Subcutaneous abdominal adipose tissue (tissue), 5 donors: ENCODE results near the gene ZNF454.

Source experiments
- H3K27ac ChIP-seq: one replicate; pipeline ENCODE4 v1.7.0; 2013; ENCODE audit warnings: low read depth, mild to moderate bottlenecking, inconsistent platforms, low read length, moderate library complexity
- H3K27me3 ChIP-seq, 5 donors: one replicate each; pipeline ENCODE4 v1.7.0; 2013; ENCODE audit warnings: low read length in 5 of 5, inconsistent platforms in 1 of 5; ENCODE audit not compliant: control insufficient read depth in 5 of 5, insufficient read depth in 4 of 5
- H3K36me3 ChIP-seq, 5 donors: one replicate each; pipeline ENCODE4 v1.7.0; 2013; ENCODE audit warnings: low read length in 5 of 5; ENCODE audit not compliant: control insufficient read depth in 5 of 5, insufficient read depth in 5 of 5
- H3K4me1 ChIP-seq, 5 donors: one replicate each; pipeline ENCODE4 v1.7.0; 2013; ENCODE audit warnings: low read length in 5 of 5, mild to moderate bottlenecking in 3 of 5, moderate library complexity in 1 of 5; ENCODE audit not compliant: control insufficient read depth in 5 of 5, insufficient read depth in 5 of 5
- H3K4me3 ChIP-seq, 5 donors: one replicate each; pipeline ENCODE4 v1.7.0; 2013; ENCODE audit warnings: low read length in 5 of 5, low read depth in 1 of 5
- H3K9ac ChIP-seq, 5 donors: one replicate each; pipeline ENCODE4 v1.7.0; 2013; ENCODE audit warnings: low read length in 5 of 5, mild to moderate bottlenecking in 4 of 5, moderate library complexity in 3 of 5
- H3K9me3 ChIP-seq, 5 donors: one replicate each; pipeline ENCODE4 v1.7.0; 2013; ENCODE audit warnings: low read length in 5 of 5; ENCODE audit not compliant: control insufficient read depth in 5 of 5
- donor health status: healthy.
- donor health status: healthy.
- donor health status: healthy.
- donor health status: healthy.
- donor health status: healthy.

The ZNF454 gene

DNA sequence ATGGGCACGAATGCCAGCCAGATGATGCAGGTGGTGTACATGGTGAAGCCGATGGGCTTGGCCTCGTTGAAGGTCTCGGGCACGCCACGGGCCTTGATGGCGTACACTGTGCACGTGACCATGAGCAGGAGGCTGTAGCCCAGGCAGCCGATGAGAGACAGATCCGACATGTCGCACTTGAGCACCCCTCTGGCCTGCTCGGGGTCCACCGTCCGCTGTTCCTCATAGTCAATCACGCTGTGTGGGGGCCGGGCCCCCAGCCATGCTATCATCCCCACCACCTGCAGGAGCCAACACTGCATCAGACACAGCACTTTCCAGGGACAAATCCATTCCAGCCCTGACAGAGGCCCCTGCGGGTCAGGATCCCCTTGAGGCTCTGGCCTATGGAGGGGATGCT lies 41.9 kb downstream of the ZNF454 start:
- H3K4me3 ChIP-seq: peak overlapping the region in 1 of 5 donors; percentile 10
- no peaks in the 10 kb centered on the region for H3K27me3 ChIP-seq
- peaks cover 0 to 3% (median 0%) of the 10 kb centered on the region in 5 donors for H3K4me1 ChIP-seq
- no peak overlapping the region for H3K27ac ChIP-seq
- peaks cover 12 to 83% (median 82%) of the 10 kb centered on the region in 5 donors for H3K9me3 ChIP-seq
- no peaks in the 10 kb centered on the region for H3K36me3 ChIP-seq
- no peak overlapping the region for H3K9ac ChIP-seq

DNA sequence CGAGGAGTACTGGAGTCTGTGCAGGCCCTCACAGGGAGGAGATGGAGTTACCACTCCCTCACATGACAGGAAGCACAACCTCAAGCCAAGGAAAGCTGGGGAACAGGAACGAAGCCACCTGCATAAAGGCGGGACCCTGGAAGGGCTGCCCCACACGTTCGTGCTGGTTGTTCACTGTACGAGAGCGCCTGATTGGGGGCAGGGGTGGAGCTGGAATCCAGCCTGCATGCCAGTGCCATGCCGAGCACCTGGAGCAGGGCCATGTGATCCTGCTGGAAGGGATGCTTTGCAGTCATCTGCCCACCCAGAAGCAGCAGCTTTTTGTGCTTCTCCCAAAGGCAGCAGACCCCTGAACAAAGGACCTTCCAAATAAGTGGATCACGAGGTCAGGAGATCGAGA lies 42.7 kb downstream of the ZNF454 start:
- no peak overlapping the region for H3K27ac ChIP-seq
- H3K9ac ChIP-seq: no peak overlapping the region
- H3K27me3 ChIP-seq: no peaks in the 10 kb centered on the region
- peaks cover 0 to 3% (median 0%) of the 10 kb centered on the region in 5 donors for H3K4me1 ChIP-seq
- peak overlapping the region in 2 of 5 donors; percentile 2 to 10 for H3K4me3 ChIP-seq
- H3K36me3 ChIP-seq: no peaks in the 10 kb centered on the region
- peaks cover 8 to 83% (median 80%) of the 10 kb centered on the region in 5 donors for H3K9me3 ChIP-seq

DNA sequence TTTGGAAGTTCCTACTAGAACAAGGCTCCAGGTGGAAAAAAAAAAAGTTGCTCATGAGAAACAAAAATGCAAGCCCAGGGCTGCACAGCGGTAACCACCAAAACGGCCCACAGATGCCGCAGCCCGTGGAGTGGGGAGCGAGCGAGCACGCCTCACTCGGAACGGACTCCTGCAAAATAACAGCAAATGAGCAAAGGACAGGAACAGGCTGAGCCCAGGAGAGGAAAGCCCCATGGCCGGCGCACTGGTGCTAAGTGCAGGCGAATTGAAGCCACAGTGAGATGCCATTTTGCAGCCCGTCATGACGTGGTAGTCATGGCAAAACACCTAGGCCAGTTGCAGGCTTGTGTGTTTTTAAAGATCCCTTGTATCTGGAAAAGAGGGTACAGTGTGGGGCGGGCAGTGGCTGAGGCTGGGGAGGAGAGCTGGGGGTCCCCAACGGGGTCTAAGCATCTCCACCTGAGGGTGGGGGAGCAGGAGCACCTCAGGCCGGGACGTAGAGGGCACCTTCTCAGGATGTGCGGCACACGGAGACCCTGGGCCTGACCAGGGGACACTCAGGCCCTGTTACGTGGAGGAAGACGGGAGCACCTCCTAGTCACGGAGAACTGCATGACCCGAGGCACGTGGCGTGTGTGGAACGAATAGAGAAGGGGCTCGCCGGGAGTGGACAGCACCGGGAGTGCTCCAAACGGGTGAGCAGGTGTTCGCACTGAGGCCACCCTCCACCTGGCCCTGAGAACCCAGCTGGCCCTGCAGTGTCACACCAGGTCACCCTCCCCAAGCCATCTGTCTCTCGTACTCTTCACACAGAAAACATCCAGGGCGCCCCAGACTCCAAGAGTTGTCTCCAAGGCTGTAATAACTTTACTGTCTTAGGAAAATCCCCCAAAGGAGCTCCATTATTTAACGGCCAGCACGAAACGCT lies 43.4 kb downstream of the ZNF454 start:
- Histone ChIP-seq H3K9ac (no peak overlapping the region), H3K4me1 (peaks cover 0 to 3% (median 0%) of the 10 kb centered on the region in 5 donors), H3K27me3 (no peaks in the 10 kb centered on the region), H3K36me3 (no peaks in the 10 kb centered on the region), H3K27ac (no peak overlapping the region), H3K9me3 (peaks cover 8 to 82% (median 79%) of the 10 kb centered on the region in 5 donors), H3K4me3 (peak overlapping the region in 3 of 5 donors; percentile 6 to 29 (median 8))

DNA sequence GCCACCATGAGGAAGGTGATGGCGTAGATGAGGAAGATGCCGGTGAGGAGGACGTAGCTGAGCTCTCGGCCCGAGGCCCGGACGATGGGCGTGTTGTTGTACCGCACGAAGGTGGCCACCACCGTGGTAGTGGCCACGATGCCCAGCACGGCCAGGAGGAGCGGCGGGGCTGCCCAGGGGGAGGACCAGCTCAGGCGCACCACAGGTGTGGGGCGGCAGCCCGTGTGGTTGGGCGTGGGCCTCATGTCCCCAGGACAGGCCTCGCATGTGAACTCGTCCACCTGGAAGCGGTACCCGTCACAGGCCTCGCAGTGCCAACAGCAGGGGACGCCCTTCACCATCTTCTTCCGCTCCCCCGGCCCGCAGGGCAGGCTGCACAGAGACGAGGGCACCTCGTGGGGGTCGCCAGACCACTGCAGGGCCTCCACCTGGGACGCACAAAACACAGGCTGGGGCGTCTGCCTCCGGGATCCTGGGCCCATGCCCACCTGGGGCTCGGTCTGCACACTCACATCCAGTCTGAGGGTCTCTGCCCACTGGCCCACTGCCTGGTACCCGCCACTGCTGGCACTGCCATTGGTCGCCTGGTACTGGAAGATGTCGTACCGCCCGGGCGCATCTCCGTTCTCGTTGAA lies 45.4 kb downstream of the ZNF454 start:
- Histone ChIP-seq H3K9ac (no peak overlapping the region), H3K4me3 (peak overlapping the region in 2 of 5 donors; percentile 12 to 20), H3K27me3 (no peaks in the 10 kb centered on the region), H3K4me1 (no peaks in the 10 kb centered on the region), H3K9me3 (peaks cover 7 to 79% (median 75%) of the 10 kb centered on the region in 5 donors), H3K27ac (no peak overlapping the region), H3K36me3 (no peaks in the 10 kb centered on the region)

DNA sequence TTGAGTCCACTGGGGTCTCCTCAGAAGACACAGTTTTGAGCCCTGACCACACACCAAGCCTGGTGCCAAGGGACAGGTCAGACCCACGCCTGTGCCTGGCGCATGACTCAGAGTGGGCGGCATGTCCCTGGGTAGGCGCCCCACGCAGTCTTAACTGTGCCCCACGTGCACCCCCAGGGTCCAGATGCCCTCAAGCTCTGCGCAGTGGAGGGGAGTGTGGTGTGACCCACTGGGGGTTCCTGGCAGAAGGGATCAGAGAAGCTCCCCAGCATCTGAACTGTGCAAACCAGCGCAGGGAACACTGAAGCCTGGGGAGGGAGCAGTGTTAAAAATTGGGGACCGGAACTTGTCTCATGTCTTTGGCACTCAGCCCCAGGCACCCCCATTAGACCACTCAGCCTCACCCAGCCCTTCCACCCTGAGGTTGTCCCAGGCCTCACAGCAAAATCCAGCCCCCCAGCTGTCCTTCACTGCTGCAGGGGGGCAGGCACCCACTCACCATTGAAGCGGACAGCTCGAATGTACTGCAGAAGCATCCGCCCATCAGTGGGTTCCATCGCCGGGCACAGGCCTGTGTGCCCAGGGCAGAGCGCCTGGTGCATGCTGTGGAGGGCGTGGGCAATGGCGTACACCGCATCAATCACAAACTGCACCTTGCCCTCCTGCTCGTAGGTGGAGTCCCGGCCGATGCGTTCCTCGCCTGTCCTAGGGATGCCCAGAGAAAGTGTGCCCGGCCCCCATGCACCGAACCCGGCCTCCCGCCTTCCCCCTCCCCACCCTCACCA lies 47.6 kb downstream of the ZNF454 start:
- peaks cover 2 to 17% (median 7%) of the 10 kb centered on the region in 5 donors for H3K27me3 ChIP-seq
- H3K36me3 ChIP-seq: no peaks in the 10 kb centered on the region
- peaks cover 7 to 64% (median 60%) of the 10 kb centered on the region in 5 donors for H3K9me3 ChIP-seq
- no peaks in the 10 kb centered on the region for H3K4me1 ChIP-seq
- no peak overlapping the region for H3K27ac ChIP-seq
- no peak overlapping the region for H3K4me3 ChIP-seq
- no peak overlapping the region for H3K9ac ChIP-seq

DNA sequence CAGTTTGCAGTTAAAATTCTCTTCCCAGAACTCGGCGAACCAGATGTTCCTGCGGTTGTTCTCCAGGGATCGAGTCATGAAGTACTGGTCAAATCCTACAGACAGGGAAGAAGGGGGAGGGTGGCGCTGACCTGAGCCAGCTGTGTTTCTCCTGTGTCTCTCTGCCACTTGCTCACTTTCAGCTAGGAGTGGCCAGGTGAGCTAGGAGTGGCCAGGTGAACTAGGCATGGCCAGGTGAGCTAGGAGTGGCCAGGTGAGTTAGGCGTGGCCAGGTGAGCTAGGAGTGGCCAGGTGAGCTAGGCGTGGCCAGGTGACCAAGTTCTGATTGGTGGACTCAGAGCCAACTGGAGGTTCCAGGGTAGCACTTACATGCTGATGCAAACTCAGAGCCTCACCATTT lies 48.3 kb downstream of the ZNF454 start:
- H3K36me3 ChIP-seq: no peaks in the 10 kb centered on the region
- H3K9me3 ChIP-seq: peaks cover 7 to 58% (median 53%) of the 10 kb centered on the region in 5 donors
- peaks cover 3 to 24% (median 11%) of the 10 kb centered on the region in 5 donors for H3K27me3 ChIP-seq
- H3K27ac ChIP-seq: no peak overlapping the region
- H3K9ac ChIP-seq: no peak overlapping the region
- peaks cover 0 to 2% (median 0%) of the 10 kb centered on the region in 5 donors for H3K4me1 ChIP-seq
- H3K4me3 ChIP-seq: peak overlapping the region in 1 of 5 donors; percentile 0

DNA sequence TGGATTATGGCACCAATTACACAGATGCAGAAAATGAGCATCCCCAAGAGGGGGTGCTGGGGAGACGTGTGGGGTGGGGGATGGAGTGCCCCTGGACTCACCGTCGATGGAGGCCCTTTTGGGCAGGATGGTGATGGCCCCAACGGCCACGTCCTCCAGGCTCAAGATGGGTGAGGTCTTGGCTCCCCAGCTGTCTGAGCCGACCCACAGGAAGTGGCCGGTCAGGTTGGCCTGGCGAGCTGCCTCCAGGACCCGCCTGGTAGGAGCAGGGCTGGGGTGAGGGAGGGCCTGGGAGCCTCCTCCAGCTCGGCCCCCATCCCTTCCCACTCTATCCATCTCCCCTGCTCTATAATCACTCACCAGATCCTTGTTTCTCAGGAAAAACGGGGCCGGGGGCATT lies 49.5 kb downstream of the ZNF454 start:
- H3K27ac ChIP-seq: no peak overlapping the region
- peaks cover 3 to 50% (median 44%) of the 10 kb centered on the region in 5 donors for H3K9me3 ChIP-seq

DNA sequence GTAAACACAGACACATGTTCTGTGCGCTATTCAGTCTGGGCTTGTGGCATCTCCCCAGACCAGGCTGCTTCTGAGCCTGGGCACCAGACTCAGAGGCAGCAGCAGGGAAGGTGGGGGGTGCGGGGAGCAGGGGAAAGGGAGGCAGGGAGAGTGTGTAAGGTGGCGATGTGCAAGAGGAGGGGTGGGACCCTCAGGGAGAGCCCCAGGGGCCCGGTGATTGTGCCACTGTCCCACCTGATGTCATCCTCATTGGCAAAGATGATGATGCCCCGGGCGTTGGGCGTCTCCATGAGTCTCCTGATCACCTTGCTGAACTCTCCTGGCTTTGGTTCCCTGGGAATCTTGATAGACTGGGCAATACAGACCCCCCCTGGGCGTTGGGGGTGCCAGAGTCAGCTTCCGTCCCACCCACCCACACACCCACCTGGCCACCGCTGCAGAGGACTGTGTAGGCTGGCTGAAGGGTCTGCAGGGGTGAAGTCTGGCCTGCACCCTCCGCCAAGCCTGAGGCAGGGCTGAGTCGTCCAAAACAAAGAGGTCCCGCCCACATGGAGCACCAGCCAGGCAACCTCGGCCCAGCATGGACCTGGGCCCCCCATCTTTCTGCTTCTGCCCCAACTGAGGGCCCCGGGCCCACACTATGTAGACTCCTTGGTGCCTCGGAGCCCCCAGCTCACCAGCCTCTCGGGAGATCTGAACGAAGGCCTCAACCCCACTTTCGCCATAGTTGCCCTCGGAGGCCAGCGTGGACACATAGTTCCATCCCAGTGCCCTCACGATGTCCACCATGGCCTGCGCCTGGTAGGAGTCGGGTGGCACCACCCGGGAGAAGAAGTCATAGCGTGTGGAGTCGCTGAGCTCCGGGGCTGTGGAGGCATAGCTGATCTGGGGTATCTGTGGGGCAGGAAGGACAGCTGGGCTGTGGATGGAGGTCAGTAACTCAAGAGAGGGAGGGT lies 50.5 kb downstream of the ZNF454 start:
- no peak overlapping the region for H3K9ac ChIP-seq
- no peak overlapping the region for H3K4me3 ChIP-seq
- H3K27me3 ChIP-seq: peaks cover 8 to 41% (median 22%) of the 10 kb centered on the region in 5 donors
- no peaks in the 10 kb centered on the region for H3K36me3 ChIP-seq
- no peak overlapping the region for H3K27ac ChIP-seq
- peaks cover 3 to 41% (median 35%) of the 10 kb centered on the region in 5 donors for H3K9me3 ChIP-seq
- peaks cover 0 to 3% (median 0%) of the 10 kb centered on the region in 5 donors for H3K4me1 ChIP-seq

More for the DNA sequence above, 49.5 kb downstream of the ZNF454 start:
- Histone ChIP-seq H3K4me3 (no peak overlapping the region), H3K27me3 (peaks cover 4 to 31% (median 14%) of the 10 kb centered on the region in 5 donors), H3K4me1 (peaks cover 0 to 3% (median 0%) of the 10 kb centered on the region in 5 donors), H3K9ac (no peak overlapping the region), H3K36me3 (no peaks in the 10 kb centered on the region)
